Endodermal cell (in vitro differentiated cells): ENCODE data around the gene OSBPL3. TPM values are rescaled to one million over a fixed set of nuclear protein-coding genes. Genes with fewer than 3 reads are reported as not detected.

ENCODE experiments used
- DNase-seq: peaks from one replicate; pipeline ENCODE4 v3.0.0-alpha.2; 2017
- H3K27ac ChIP-seq: 2 replicates; pipeline ENCODE4 v1.5.1; 2013; ENCODE audit warnings: mild to moderate bottlenecking, low read depth, low read length, moderate library complexity
- H3K27me3 ChIP-seq: 2 replicates; pipeline ENCODE4 v1.6.1; 2013; ENCODE audit warnings: mild to moderate bottlenecking, low read length, moderate library complexity; ENCODE audit not compliant: insufficient read depth, control insufficient read depth, poor library complexity, severe bottlenecking
- H3K36me3 ChIP-seq: 2 replicates; pipeline ENCODE4 v1.7.0; 2013; ENCODE audit warnings: mild to moderate bottlenecking, low read length, moderate library complexity; ENCODE audit not compliant: control insufficient read depth, insufficient read depth
- H3K4me1 ChIP-seq: one replicate; pipeline ENCODE4 v1.7.0; 2013; ENCODE audit warnings: low read length; ENCODE audit not compliant: control insufficient read depth, insufficient read depth
- H3K4me3 ChIP-seq: 2 replicates; pipeline ENCODE4 v1.5.1; 2013; ENCODE audit warnings: mild to moderate bottlenecking, low read length, moderate library complexity
- H3K9ac ChIP-seq: 2 replicates; pipeline ENCODE4 v1.6.1; 2013; ENCODE audit warnings: mild to moderate bottlenecking, low read length, moderate library complexity; ENCODE audit not compliant: poor library complexity, severe bottlenecking; ENCODE audit errors: extremely low read depth
- H3K9me3 ChIP-seq: 2 replicates; pipeline ENCODE4 v1.6.1; 2013; ENCODE audit warnings: mild to moderate bottlenecking, low read length, moderate library complexity; ENCODE audit not compliant: control insufficient read depth
- H3K27ac Mint-ChIP-seq: 2 replicates; pipeline ENCODE4 v1.8.0; 2020; ENCODE audit warnings: mixed read lengths
- H3K27me3 Mint-ChIP-seq: 2 replicates; pipeline ENCODE4 v1.8.0; 2021; ENCODE audit warnings: mild to moderate bottlenecking, mixed read lengths; ENCODE audit not compliant: insufficient read depth
- H3K36me3 Mint-ChIP-seq: 2 replicates; pipeline ENCODE4 v1.8.0; 2020; ENCODE audit warnings: low read depth, mixed read lengths
- H3K4me1 Mint-ChIP-seq: 2 replicates; pipeline ENCODE4 v1.8.0; 2020; ENCODE audit warnings: mixed read lengths
- H3K4me3 Mint-ChIP-seq: 2 replicates; pipeline ENCODE4 v1.8.0; 2020; ENCODE audit warnings: mild to moderate bottlenecking, moderate library complexity, mixed read lengths
- H3K9me3 Mint-ChIP-seq: 2 replicates; pipeline ENCODE4 v1.8.0; 2020; ENCODE audit warnings: mild to moderate bottlenecking, mixed read lengths
- CTCF ChIP-seq: fragments of 200-600 bp; sonication (generic); conservative IDR thresholded peaks from 2 replicates; pipeline ENCODE4 v1.5.0; 2021; ENCODE audit warnings: antibody characterized with exemption, mild to moderate bottlenecking
- WGBS, 2 experiments: methylation state at CpG; one replicate each; pipeline versions ENCODE4 v1.1.5 to v1.1.7; 2013; ENCODE audit warnings: missing lambda C conversion rate in 2 of 2, mixed read lengths in 1 of 2; ENCODE audit not compliant: insufficient coverage in 1 of 2, insufficient read length in 1 of 2; 5-methylcytosine and 5-hydroxymethylcytosine counted together
- total RNA-seq, 2 donors: library from RNA; stranded (reverse); fragmentation: NEBNext Ultra II Directional in 1 of 2; extraction: Animal tissue kit (Norgen Biotek cat#: 25700) in 1 of 2; gene quantifications; 2 replicates in 1 of 2; 3 replicates in 1 of 2; pipeline ENCODE4 v1.2.1, GENCODE V29; 2021

The OSBPL3 gene
- total RNA-seq, 2 donors from 2014 or later = 9.8 to 11.3 TPM

GRCh38 chr7:24903559-24903958 lies 76.4 kb downstream of the OSBPL3 start:
- Mint-ChIP-seq H3K4me1 (peaks cover 2% of the 10 kb centered on the region), H3K9me3 (no peaks in the 10 kb centered on the region), H3K4me3 (no peak overlapping the region), H3K27me3 (no peaks in the 10 kb centered on the region), H3K27ac (no peak overlapping the region), H3K36me3 (no peaks in the 10 kb centered on the region)
- WGBS, 2 experiments = 91% methylated on average over 3 of the region's 3 CpGs; no CpG with 5 or more reads in 1 of the 2 experiments
- no peak for TF ChIP-seq CTCF
- Histone ChIP-seq H3K27me3 (no peaks in the 10 kb centered on the region), H3K4me1 (no peaks in the 10 kb centered on the region), H3K9me3 (no peaks in the 10 kb centered on the region), H3K36me3 (no peaks in the 10 kb centered on the region), H3K4me3 (no peak overlapping the region), H3K9ac (no peak overlapping the region), H3K27ac (no peak overlapping the region)
- DNase-seq = no peak

- Histone ChIP-seq H3K27me3 (no peaks in the 10 kb centered on the region), H3K9ac (no peak overlapping the region), H3K4me3 (no peak overlapping the region), H3K27ac (no peak overlapping the region), H3K4me1 (no peaks in the 10 kb centered on the region), H3K36me3 (no peaks in the 10 kb centered on the region), H3K9me3 (no peaks in the 10 kb centered on the region)
- H3K4me3 Mint-ChIP-seq = no peak overlapping the region
- peaks cover 2% of the 10 kb centered on the region for H3K4me1 Mint-ChIP-seq
- WGBS, 2 experiments = 89 to 100% methylated on average over 1 to 2 of the region's 2 CpGs
- no peaks in the 10 kb centered on the region for H3K27me3 Mint-ChIP-seq
- no peaks in the 10 kb centered on the region for H3K36me3 Mint-ChIP-seq
- no peak for DNase-seq
- H3K9me3 Mint-ChIP-seq = no peaks in the 10 kb centered on the region
- H3K27ac Mint-ChIP-seq = no peak overlapping the region
- TF ChIP-seq CTCF = no peak
These were observed 77.0 kb downstream of the OSBPL3 start for GRCh38 chr7:24902931-24903330.

- H3K9me3 ChIP-seq = no peaks in the 10 kb centered on the region
- H3K27ac ChIP-seq = no peak overlapping the region
- no peak overlapping the region for H3K4me3 ChIP-seq
- H3K36me3 ChIP-seq = no peaks in the 10 kb centered on the region
- no peak overlapping the region for H3K9ac ChIP-seq
- 71 to 91% methylated on average over 1 of the region's 2 CpGs for WGBS, 2 experiments
- Mint-ChIP-seq H3K27ac (no peak overlapping the region), H3K36me3 (no peaks in the 10 kb centered on the region), H3K9me3 (no peaks in the 10 kb centered on the region), H3K4me3 (no peak overlapping the region), H3K27me3 (no peaks in the 10 kb centered on the region), H3K4me1 (peaks cover 2% of the 10 kb centered on the region)
- H3K27me3 ChIP-seq = no peaks in the 10 kb centered on the region
- TF ChIP-seq CTCF = no peak
- H3K4me1 ChIP-seq = no peaks in the 10 kb centered on the region
- DNase-seq = no peak
These were observed 77.7 kb downstream of the OSBPL3 start for GRCh38 chr7:24902276-24902675.
